ENCODE results near the gene CDK17.

The CDK17 gene

GRCh38 chr12:96297504-96297903 lies 102.7 kb downstream of the CDK17 start:
- TF ChIP-seq GATA2 (IDR thresholded peaks at IDR 0.05; ENCODE audit: low read depth, low read length) (no peak), GATA3 (IDR thresholded peaks at IDR 0.05; ENCODE audit: low read depth, low read length) (no peak)

GRCh38 chr12:96295532-96296160 lies 104.6 kb downstream of the CDK17 start:
- no peak for TF ChIP-seq GATA3 (IDR thresholded peaks at IDR 0.05; ENCODE audit: low read depth, low read length)
- no peak for TF ChIP-seq GATA2 (IDR thresholded peaks at IDR 0.05; ENCODE audit: low read depth, low read length)

- TF ChIP-seq GATA2 (IDR thresholded peaks at IDR 0.05; ENCODE audit: low read depth, low read length), result no peak
- no peak for TF ChIP-seq GATA3 (IDR thresholded peaks at IDR 0.05; ENCODE audit: low read depth, low read length)
These were observed 105.4 kb downstream of the CDK17 start for GRCh38 chr12:96294831-96295230.

DNA sequence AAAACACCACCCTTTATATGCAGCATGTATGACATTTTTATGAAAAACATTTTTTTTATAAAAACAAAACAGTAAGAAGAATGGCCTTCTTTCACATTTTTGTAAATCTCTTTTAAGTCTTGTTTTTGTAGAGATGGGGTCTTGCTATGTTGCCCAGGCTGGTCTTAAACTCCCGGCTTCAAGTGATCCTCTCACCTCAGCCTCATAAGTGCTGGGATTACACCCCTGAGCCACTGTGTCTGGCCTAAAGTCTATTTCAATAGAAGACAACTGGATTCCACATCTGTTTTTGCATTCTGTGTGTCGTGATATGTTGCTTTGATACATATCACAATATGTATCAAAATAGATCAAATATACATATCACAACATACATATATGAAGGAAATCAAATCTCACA lies 107.1 kb downstream of the CDK17 start:
- TF ChIP-seq GATA3 (IDR thresholded peaks at IDR 0.05; ENCODE audit: low read depth, low read length) (no peak), GATA2 (IDR thresholded peaks at IDR 0.05; ENCODE audit: low read depth, low read length) (no peak)

- TF ChIP-seq GATA3 (IDR thresholded peaks at IDR 0.05; ENCODE audit: low read depth, low read length) (no peak), GATA2 (IDR thresholded peaks at IDR 0.05; ENCODE audit: low read depth, low read length) (no peak)
These were observed 111.2 kb downstream of the CDK17 start for GRCh38 chr12:96289067-96289466.

- TF ChIP-seq GATA3 (IDR thresholded peaks at IDR 0.05; ENCODE audit: low read depth, low read length) (no peak), GATA2 (IDR thresholded peaks at IDR 0.05; ENCODE audit: low read depth, low read length) (no peak)
These were observed 115.1 kb downstream of the CDK17 start for GRCh38 chr12:96285158-96285557.

DNA sequence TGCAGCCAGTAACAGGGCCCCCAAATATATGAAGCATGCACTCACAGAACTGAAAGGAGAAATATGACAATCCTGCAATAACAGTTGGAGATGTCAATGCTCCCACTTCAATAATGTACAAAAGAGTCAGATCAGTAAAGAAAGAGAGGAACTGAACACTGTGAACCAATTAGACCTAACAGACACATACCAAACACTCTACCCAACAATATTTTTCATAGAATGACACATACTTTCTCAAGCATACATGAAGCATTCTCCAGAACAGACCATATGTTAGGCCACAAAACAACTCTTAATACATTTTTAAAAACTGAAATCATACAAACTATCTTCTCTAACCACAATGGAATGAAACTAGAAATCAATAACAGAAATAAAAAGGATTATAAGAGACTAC lies 125.9 kb downstream of the CDK17 start:
- TF ChIP-seq GATA3 (IDR thresholded peaks at IDR 0.05; ENCODE audit: low read depth, low read length), result no peak
- no peak for TF ChIP-seq GATA2 (IDR thresholded peaks at IDR 0.05; ENCODE audit: low read depth, low read length)

DNA sequence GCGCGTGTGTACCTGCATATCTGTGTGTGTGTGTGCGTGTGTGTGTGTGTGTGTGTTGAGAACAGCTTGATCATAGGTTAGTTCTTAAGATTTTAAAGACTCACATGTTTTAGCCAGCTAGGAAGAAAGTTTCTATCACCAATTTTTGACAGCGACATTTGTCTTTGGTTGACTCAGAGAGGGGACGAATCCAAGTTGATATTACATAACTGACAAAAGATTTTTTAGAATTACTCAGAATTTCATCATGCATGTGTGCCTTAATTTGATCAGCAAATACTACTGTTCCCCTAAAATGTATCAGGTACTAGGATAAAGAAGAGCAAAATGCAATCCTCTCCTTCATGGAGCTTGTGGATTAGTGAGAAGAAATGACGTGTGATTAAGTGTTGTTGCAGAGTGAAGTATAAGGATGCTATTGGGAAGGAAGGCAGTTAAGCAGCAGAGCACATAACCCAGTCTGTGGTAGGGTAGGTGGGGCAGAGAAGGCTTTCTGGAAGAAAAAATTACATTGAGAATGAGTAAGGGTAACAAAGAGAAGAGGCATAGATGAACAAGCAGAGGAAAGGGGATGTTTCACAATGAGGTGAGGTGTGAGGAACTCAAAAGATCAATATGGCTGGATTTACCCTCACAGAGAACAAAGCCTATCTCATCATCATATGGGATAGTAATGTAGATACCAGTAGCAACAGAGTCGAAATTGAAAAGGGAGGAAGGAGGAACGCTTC lies 128.6 kb downstream of the CDK17 start:
- no peak for TF ChIP-seq GATA3 (IDR thresholded peaks at IDR 0.05; ENCODE audit: low read depth, low read length)
- no peak for TF ChIP-seq GATA2 (IDR thresholded peaks at IDR 0.05; ENCODE audit: low read depth, low read length)

GRCh38 chr12:96266238-96266637 lies 134.0 kb downstream of the CDK17 start:
- TF ChIP-seq GATA2 (IDR thresholded peaks at IDR 0.05; ENCODE audit: low read depth, low read length) (no peak), GATA3 (IDR thresholded peaks at IDR 0.05; ENCODE audit: low read depth, low read length) (no peak)

DNA sequence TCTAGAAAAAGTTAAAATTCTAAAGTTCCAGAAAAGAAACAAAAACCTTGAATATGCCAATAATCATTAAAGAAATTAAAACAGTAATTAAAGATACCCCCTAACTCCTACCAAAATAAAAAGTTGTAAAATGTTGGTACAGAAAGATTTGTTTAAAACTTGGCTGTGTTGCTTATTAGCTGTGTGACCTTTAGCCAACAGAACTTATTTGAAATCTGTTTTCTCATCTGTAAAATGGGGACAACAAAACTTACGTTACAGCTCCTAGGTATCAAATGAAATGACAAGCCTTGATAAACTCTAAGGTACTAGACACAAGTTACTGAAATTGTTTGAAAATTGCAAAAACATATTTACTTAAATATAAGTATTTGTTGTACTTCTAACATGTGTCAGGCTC lies 134.4 kb downstream of the CDK17 start:
- TF ChIP-seq GATA2 (IDR thresholded peaks at IDR 0.05; ENCODE audit: low read depth, low read length) (no peak), GATA3 (IDR thresholded peaks at IDR 0.05; ENCODE audit: low read depth, low read length) (no peak)

DNA sequence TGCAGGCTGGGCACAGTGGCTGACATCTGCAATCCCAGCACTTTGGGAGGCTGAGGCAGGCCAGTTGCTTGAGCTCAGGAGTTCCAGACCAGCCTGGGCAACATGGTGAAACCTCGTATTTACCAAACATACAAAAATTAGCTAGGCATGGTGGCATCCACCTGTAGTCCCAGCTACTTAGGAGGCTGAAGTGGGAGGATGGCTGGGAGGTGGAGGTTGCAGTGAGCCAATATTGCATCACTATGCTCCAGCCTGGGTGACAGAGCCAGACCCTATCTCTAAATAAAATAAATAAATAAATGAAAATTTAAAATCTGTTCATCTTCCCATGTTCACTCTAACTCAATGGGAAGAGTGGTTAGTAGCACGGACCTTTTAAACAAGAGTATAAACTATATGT lies 134.8 kb downstream of the CDK17 start:
- no peak for TF ChIP-seq GATA2 (IDR thresholded peaks at IDR 0.05; ENCODE audit: low read depth, low read length)
- TF ChIP-seq GATA3 (IDR thresholded peaks at IDR 0.05; ENCODE audit: low read depth, low read length), result no peak

GRCh38 chr12:96263449-96263902 lies 136.8 kb downstream of the CDK17 start:
- no peak for TF ChIP-seq GATA2 (IDR thresholded peaks at IDR 0.05; ENCODE audit: low read depth, low read length)
- no peak for TF ChIP-seq GATA3 (IDR thresholded peaks at IDR 0.05; ENCODE audit: low read depth, low read length)

DNA sequence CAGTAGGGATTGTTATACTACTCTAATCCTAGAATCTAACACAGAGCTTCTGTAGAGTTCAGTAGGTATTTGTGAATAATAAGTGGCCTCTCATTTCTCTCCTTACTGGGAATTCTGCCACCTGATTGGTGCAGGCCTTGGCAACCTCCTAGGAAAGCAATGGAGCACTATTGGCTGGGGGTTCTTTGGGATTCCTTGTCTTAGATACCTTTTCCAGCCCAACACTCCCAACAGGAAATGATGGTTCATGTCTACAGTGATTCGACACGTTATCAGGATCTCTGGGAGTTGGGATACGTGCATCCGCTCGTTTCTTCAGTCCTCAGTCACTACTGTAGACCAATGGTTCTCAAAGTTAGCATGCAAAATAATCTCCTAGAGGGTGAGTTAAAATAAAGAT lies 138.7 kb downstream of the CDK17 start:
- TF ChIP-seq GATA2 (IDR thresholded peaks at IDR 0.05; ENCODE audit: low read depth, low read length) (no peak), GATA3 (IDR thresholded peaks at IDR 0.05; ENCODE audit: low read depth, low read length) (no peak)

DNA sequence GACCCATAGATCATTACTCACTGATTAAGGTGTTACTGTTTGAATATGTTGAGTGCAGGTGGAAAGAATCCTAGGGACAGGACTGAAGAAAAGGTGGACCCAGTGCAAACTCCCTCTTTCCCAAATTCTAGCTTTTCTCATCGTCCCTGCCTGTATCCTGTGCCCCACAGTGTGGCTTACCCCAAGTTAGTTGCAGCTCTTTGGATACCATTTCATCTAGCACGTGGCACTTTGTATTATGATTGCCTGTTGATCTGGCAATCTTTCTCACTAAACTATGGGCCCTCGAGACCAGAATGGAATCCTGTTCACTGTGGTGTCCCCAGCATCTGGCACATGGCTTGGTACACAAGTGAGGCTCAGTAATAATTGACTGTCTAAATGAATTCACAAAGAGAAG lies 139.6 kb downstream of the CDK17 start:
- TF ChIP-seq GATA3 (IDR thresholded peaks at IDR 0.05; ENCODE audit: low read depth, low read length) (no peak), GATA2 (IDR thresholded peaks at IDR 0.05; ENCODE audit: low read depth, low read length) (no peak)

DNA sequence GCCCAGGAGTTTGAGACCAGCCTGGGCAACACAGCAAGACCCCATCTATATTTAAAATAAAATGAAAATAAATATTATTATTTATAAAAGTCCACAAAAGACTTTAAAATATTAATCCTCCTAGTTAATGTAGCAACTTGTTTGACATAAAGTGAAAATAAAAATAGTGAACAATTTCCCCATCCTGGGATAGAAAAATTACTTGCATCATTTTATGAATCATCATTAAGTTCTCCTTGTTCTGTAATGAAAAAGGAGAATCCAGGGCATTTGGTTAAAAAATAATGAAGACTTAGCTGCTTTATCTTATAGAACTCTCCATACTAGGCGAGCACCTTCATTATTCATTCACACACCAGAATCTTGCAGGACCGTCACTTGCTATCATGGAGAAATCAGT lies 140.0 kb downstream of the CDK17 start:
- TF ChIP-seq GATA3 (IDR thresholded peaks at IDR 0.05; ENCODE audit: low read depth, low read length), result no peak
- no peak for TF ChIP-seq GATA2 (IDR thresholded peaks at IDR 0.05; ENCODE audit: low read depth, low read length)

All from SH-SY5Y (cell line).